Measurements from ENCODE around the gene NEK6. TPM values are rescaled to one million over a fixed set of nuclear protein-coding genes. Genes with fewer than 3 reads are reported as not detected.

The NEK6 gene
- total and polyA plus RNA-seq, 11 donors, result 1.8 to 42.4 (median 6.4) TPM

DNA sequence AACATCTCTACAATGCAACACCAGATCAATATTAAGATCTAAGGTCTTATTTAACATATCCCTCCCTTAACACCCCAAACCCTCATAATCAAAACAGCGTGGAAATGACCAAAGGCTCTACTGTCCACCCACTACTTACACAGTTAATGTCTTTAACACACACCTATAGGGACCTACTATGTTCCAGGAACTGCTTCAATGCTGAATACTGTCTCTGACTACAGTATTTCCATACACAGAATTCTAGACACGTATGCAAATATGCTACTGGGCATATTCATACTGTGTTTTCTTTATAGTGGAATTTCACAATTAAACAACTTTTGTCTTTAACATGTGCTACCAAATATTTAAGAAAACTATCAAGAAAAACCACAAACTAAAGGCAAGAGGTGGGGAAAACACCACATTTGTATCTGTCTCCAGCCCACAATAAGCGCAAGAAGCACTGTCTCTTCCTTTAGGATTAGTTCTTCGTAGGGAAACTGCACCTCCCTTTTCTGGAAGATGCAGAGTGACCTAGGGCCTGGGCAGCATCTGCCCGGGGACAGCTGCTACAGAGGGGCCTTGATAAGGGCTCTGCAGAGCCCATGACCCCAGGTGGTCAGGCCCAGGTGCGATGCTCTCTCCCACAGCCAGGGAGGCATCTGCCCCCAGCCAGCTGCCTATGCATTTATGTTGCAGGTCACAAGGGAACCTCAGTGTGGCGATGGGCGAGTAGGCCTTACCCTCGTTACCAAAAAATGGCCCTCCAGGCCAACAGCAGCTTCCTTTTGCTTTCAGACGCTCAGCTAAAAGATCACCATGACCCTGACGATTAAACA is 102.3 kb downstream of the NEK6 start:
- no peak for ATAC-seq
- H3K36me3 ChIP-seq, result peaks cover 0 to 53% (median 20%) of the 10 kb centered on the region in 9 donors

DNA sequence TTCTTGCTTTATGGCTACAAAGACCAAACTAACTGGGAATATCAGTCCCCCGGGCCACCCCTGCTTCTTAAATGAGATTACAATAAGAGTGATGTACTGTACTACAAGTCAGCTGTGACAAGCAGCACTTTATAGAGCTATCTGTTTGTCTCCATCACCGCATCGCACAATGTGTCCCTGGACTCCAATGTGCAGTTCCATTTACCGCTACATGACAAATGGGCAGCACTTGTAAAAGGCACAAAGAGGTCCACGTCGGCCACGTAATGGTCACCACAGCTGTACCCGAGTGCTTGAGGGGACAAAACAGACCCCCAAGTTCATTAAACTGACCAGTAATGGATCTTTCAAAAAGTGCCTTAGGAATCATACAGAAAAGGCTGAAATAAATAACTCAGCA is 103.4 kb downstream of the NEK6 start:
- ATAC-seq, result no peak
- no peak overlapping the region for H3K4me3 ChIP-seq
- TF ChIP-seq, protein P1, sequence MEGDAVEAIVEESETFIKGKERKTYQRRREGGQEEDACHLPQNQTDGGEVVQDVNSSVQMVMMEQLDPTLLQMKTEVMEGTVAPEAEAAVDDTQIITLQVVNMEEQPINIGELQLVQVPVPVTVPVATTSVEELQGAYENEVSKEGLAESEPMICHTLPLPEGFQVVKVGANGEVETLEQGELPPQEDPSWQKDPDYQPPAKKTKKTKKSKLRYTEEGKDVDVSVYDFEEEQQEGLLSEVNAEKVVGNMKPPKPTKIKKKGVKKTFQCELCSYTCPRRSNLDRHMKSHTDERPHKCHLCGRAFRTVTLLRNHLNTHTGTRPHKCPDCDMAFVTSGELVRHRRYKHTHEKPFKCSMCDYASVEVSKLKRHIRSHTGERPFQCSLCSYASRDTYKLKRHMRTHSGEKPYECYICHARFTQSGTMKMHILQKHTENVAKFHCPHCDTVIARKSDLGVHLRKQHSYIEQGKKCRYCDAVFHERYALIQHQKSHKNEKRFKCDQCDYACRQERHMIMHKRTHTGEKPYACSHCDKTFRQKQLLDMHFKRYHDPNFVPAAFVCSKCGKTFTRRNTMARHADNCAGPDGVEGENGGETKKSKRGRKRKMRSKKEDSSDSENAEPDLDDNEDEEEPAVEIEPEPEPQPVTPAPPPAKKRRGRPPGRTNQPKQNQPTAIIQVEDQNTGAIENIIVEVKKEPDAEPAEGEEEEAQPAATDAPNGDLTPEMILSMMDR (IDR thresholded peaks at IDR 0.05), result no peak
- no peak for TF ChIP-seq POLR2A (IDR thresholded peaks at IDR 0.05)
- H3K27ac ChIP-seq, result no peak overlapping the region
- 87 to 94% (median 89%) methylated on average over 8 of the region's 8 CpGs for WGBS, 4 donors
- H3K27me3 ChIP-seq, result no peaks in the 10 kb centered on the region
- intact Hi-C loops (cut with DNase I), result no loop called here
- H3K4me1 ChIP-seq, result peaks cover 0 to 46% (median 13%) of the 10 kb centered on the region in 12 donors
- DNase-seq, result no peak
- H3K36me3 ChIP-seq, result peaks cover 0 to 46% (median 11%) of the 10 kb centered on the region in 9 donors
- no peaks in the 10 kb centered on the region for H3K9me3 ChIP-seq

More for the DNA sequence above, 102.3 kb downstream of the NEK6 start:
- 83 to 90% (median 86%) methylated on average over 11 of the region's 11 CpGs for WGBS, 4 donors
- Histone ChIP-seq H3K9me3 (no peaks in the 10 kb centered on the region), H3K27ac (no peak overlapping the region), H3K4me1 (peaks cover 0 to 42% (median 13%) of the 10 kb centered on the region in 12 donors), H3K4me3 (no peak overlapping the region), H3K27me3 (no peaks in the 10 kb centered on the region)
- no peak for TF ChIP-seq POLR2A (IDR thresholded peaks at IDR 0.05)
- TF ChIP-seq, protein P1 (IDR thresholded peaks at IDR 0.05), result no peak
- intact Hi-C loops (cut with DNase I), result no loop called here
- no peak for DNase-seq

DNA sequence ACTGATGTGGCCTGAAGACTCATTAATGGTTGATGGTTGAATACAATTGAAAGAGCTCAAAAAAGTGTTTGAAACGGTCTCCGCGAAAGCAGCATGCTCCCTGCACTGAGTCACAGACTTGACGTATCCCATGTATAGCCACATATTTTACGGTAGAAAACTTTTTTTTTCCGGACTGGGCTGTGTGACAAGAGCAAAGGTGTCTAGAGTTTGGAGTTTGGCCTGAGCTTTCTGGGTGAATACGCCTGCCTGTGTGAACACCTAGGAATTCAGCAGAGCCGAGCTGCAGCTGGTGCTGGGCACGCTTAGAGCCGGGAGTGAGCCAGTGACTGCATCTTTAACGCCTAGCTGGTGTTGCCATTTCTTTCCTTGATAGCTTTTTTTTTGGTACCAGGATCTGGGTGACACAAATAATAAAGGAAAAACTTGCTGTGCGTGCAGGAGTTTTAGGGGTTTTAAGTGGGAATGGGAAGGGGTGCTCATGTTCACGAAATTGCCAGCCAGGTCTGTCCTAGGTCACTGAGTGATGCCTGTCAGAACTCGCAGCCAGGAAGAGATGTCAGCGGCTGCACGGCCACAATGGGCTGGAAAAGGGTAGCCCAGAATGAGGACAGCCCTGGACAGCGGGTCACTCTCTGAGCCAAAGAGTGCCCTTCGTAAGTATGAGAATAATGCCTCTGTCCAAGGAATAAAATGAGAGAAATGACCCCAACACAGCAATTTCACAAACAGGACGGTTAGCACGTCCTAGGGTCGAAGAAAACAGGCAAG is 105.8 kb downstream of the NEK6 start:
- Histone ChIP-seq H3K4me3 (no peak overlapping the region), H3K27me3 (no peaks in the 10 kb centered on the region), H3K27ac (no peak overlapping the region), H3K36me3 (peaks cover 0 to 44% (median 0%) of the 10 kb centered on the region in 9 donors), H3K9me3 (no peaks in the 10 kb centered on the region), H3K4me1 (peaks cover 0 to 51% (median 11%) of the 10 kb centered on the region in 12 donors)
- no peak for DNase-seq
- TF ChIP-seq POLR2A (IDR thresholded peaks at IDR 0.05), result no peak
- TF ChIP-seq, protein P1 (IDR thresholded peaks at IDR 0.05), result no peak
- no peak for ATAC-seq
- intact Hi-C loops (cut with DNase I), result no loop called here
- WGBS, 4 donors, result 91 to 96% (median 94%) methylated on average over 21 of the region's 21 CpGs

DNA sequence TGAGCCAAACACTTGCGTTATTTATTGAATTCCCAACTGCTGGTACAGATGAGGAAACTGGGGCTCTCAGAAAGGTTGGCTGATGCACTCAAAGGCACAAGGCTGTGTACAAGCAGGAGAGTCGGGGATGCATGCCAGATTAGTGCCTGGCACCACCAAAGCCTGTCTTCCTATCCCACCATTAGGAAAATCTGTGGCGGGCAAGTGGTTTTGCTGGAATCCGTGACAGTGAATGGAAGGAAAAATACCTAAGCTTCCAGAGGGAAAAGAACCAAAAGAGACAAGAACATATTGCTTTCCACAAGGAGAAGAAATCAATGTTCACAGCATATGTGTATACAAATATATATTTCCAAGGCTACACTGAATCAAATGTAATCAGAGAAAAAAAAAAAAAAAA is 106.4 kb downstream of the NEK6 start:
- DNase-seq (no peak), ATAC-seq (no peak)
- intact Hi-C loops (cut with DNase I), result no loop called here
- Histone ChIP-seq H3K27me3 (no peaks in the 10 kb centered on the region), H3K27ac (no peak overlapping the region), H3K36me3 (peaks cover 0 to 39% (median 0%) of the 10 kb centered on the region in 9 donors), H3K9me3 (no peaks in the 10 kb centered on the region), H3K4me3 (no peak overlapping the region), H3K4me1 (peaks cover 0 to 51% (median 11%) of the 10 kb centered on the region in 12 donors)
- WGBS, 4 donors, result 90 to 99% (median 96%) methylated on average over 4 of the region's 4 CpGs
- no peak for TF ChIP-seq POLR2A (IDR thresholded peaks at IDR 0.05)
- TF ChIP-seq, protein P1 (IDR thresholded peaks at IDR 0.05), result no peak
